ENCODE data around the gene HMMR.

HMMR gene

GRCh38 chr5:163496286-163496685 is 35.9 kb downstream of the HMMR start:
- DNase-seq, result no peak
- Histone ChIP-seq H3K27me3 (ENCODE audit: insufficient read depth, low read depth, severe bottlenecking) (no peaks in the 10 kb centered on the region), H3K27ac (no peak overlapping the region), H3K36me3 (peaks cover 7% of the 10 kb centered on the region; the same call in 1 of the 2 replicates), H3K4me3 (ENCODE audit: low read depth, low read length) (no peak overlapping the region), H3K9me3 (ENCODE audit: severe bottlenecking) (peaks cover 2% of the 10 kb centered on the region)
- TF ChIP-seq CTCF (IDR thresholded peaks at IDR 0.05; ENCODE audit: low read depth, low read length), result no peak

GRCh38 chr5:163497315-163497714 is 36.9 kb downstream of the HMMR start:
- no peak overlapping the region for H3K4me3 ChIP-seq (ENCODE audit: low read depth, low read length)
- no peak for TF ChIP-seq CTCF (IDR thresholded peaks at IDR 0.05; ENCODE audit: low read depth, low read length)
- peaks cover 2% of the 10 kb centered on the region for H3K9me3 ChIP-seq (ENCODE audit: severe bottlenecking)
- peaks cover 3% of the 10 kb centered on the region; the same call in 1 of the 2 replicates for H3K36me3 ChIP-seq
- no peak overlapping the region for H3K27ac ChIP-seq
- no peaks in the 10 kb centered on the region for H3K27me3 ChIP-seq (ENCODE audit: insufficient read depth, low read depth, severe bottlenecking)
- no peak for DNase-seq

- peaks cover 2% of the 10 kb centered on the region for H3K9me3 ChIP-seq (ENCODE audit: severe bottlenecking)
- H3K4me3 ChIP-seq (ENCODE audit: low read depth, low read length), result no peak overlapping the region
- no peak overlapping the region for H3K27ac ChIP-seq
- H3K27me3 ChIP-seq (ENCODE audit: insufficient read depth, low read depth, severe bottlenecking), result no peaks in the 10 kb centered on the region
- H3K36me3 ChIP-seq, result no peaks in the 10 kb centered on the region
- no peak for TF ChIP-seq CTCF (IDR thresholded peaks at IDR 0.05; ENCODE audit: low read depth, low read length)
- no peak for DNase-seq
Measured at GRCh38 chr5:163498886-163499285, 38.5 kb downstream of the HMMR start.

GRCh38 chr5:163502521-163502920 is 42.1 kb downstream of the HMMR start:
- H3K4me3 ChIP-seq (ENCODE audit: low read depth, low read length), result no peak overlapping the region
- no peak for DNase-seq
- H3K36me3 ChIP-seq, result no peaks in the 10 kb centered on the region

GRCh38 chr5:163503106-163504078 is 43.0 kb downstream of the HMMR start:
- Histone ChIP-seq H3K27me3 (ENCODE audit: insufficient read depth, low read depth, severe bottlenecking) (no peaks in the 10 kb centered on the region), H3K9me3 (ENCODE audit: severe bottlenecking) (no peaks in the 10 kb centered on the region), H3K27ac (no peak overlapping the region), H3K4me3 (ENCODE audit: low read depth, low read length) (no peak overlapping the region), H3K36me3 (0 out of 2 replicates have a peak, but pooled peaks cover 3% of the 10 kb centered on the region)
- no peak for TF ChIP-seq CTCF (IDR thresholded peaks at IDR 0.05; ENCODE audit: low read depth, low read length)
- no peak for DNase-seq

More at GRCh38 chr5:163502521-163502920, 42.1 kb downstream of the HMMR start:
- Histone ChIP-seq H3K27me3 (ENCODE audit: insufficient read depth, low read depth, severe bottlenecking) (no peaks in the 10 kb centered on the region), H3K9me3 (ENCODE audit: severe bottlenecking) (no peaks in the 10 kb centered on the region), H3K27ac (no peak overlapping the region)
- no peak for TF ChIP-seq CTCF (IDR thresholded peaks at IDR 0.05; ENCODE audit: low read depth, low read length)
